BE2C (cell line): ENCODE data around the gene TEX50.
A peak's percentile ranks its signal among the peaks of the same experiment; 100 is the strongest.
"Not testable (repeated sequence)": the region's sequence is repeated elsewhere in the genome, so short reads cannot be mapped to it uniquely, and the experiment has no call there.

Experiments used
- DNase-seq: peaks from one replicate; pipeline ENCODE4 v3.0.0-alpha.2; 2020
- H3K27me3 ChIP-seq: fragments of 250-450 bp; sonication (Bioruptor Pico); 2 replicates; pipeline ENCODE4 v1.5.1; 2020; ENCODE audit warnings: mild to moderate bottlenecking
- H3K36me3 ChIP-seq: fragments of 250-450 bp; sonication (Bioruptor Pico); 2 replicates; pipeline ENCODE4 v1.5.1; 2020; ENCODE audit warnings: mild to moderate bottlenecking
- H3K4me1 ChIP-seq: fragments of 250-450 bp; sonication (Bioruptor Pico); 2 replicates; pipeline ENCODE4 v1.5.1; 2020
- H3K4me3 ChIP-seq: 2 replicates; pipeline ENCODE4 v1.5.1; 2011; ENCODE audit warnings: low read depth, low read length
- H3K9me3 ChIP-seq: fragments of 250-450 bp; sonication (Bioruptor Pico); 2 replicates; pipeline ENCODE4 v1.5.1; 2020
- CTCF ChIP-seq: IDR thresholded peaks from 2 replicates; pipeline ENCODE4 v1.5.1; 2012; ENCODE audit warnings: mild to moderate bottlenecking, low read depth, low read length

Gene TEX50

GRCh38 chr1:173661271-173661670 lies 26.1 kb downstream of the TEX50 start:
- Histone ChIP-seq H3K9me3 (no peaks in the 10 kb centered on the region), H3K27me3 (peaks cover 4% of the 10 kb centered on the region), H3K4me1 (no peaks in the 10 kb centered on the region), H3K36me3 (no peaks in the 10 kb centered on the region), H3K4me3 (no peak overlapping the region)
- no peak for DNase-seq
- no peak for TF ChIP-seq CTCF

- TF ChIP-seq CTCF: no peak
- Histone ChIP-seq H3K36me3 (no peaks in the 10 kb centered on the region), H3K4me1 (no peaks in the 10 kb centered on the region), H3K9me3 (no peaks in the 10 kb centered on the region), H3K4me3 (no peak overlapping the region), H3K27me3 (peaks cover 4% of the 10 kb centered on the region)
- DNase-seq: no peak
Measured at GRCh38 chr1:173661763-173662162, 26.6 kb downstream of the TEX50 start.

DNA sequence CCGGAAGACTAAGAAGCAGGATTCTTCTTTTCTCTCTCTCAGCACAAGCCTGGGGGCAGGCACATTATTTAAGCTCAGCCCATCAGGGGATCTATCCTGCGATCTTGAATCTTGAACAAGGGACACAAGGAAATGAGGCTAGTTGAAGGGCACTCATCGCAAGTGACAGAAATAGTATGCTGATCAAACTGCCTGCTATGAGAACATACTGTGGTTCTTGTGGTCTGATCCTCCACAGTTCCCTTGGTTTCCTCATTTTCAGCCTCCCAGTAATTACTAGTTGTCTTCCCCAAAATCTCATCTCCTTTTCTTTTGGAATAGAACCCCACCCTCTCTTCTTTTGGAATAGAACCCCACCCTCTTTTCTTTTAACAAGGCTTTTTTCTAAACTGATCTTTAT lies 28.0 kb downstream of the TEX50 start:
- Histone ChIP-seq H3K9me3 (no peaks in the 10 kb centered on the region), H3K4me3 (no peak overlapping the region), H3K36me3 (no peaks in the 10 kb centered on the region), H3K4me1 (no peaks in the 10 kb centered on the region), H3K27me3 (peaks cover 6% of the 10 kb centered on the region)
- TF ChIP-seq CTCF: no peak
- no peak for DNase-seq

DNA sequence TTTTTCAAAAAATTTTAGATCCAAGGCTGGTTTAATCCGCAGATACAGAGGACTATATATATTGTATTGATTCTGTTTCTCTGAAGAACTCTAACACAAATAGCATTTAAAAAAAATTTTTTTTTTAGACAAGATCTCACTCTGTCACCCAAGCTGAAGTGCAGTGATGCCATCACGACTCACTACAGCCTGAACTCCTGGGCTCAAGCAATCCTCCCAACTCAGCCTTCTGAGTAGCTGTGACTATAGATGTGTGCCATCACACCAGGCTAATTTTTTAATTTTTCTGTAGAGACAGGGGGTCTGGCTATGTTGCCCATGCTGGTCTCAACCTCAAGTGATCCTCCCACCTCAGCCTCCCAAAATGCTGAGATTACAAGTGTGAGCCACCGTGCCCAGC lies 31.5 kb downstream of the TEX50 start:
- peaks cover 31% of the 10 kb centered on the region for H3K27me3 ChIP-seq
- no peak overlapping the region for H3K4me3 ChIP-seq
- H3K36me3 ChIP-seq: no peaks in the 10 kb centered on the region
- no peak for DNase-seq
- TF ChIP-seq CTCF: no peak
- no peaks in the 10 kb centered on the region for H3K4me1 ChIP-seq
- H3K9me3 ChIP-seq: no peaks in the 10 kb centered on the region

- Histone ChIP-seq H3K4me3 (peak within 1 kb of the TSS; percentile 57), H3K27me3 (peaks cover 29% of the 10 kb centered on the region), H3K9me3 (no peaks in the 10 kb centered on the region), H3K36me3 (no peaks in the 10 kb centered on the region), H3K4me1 (no peaks in the 10 kb centered on the region)
- DNase-seq: peak; percentile 73
- no peak for TF ChIP-seq CTCF
Measured at GRCh38 chr1:173669491-173669941, 34.4 kb downstream of the TEX50 start, which contains the start of gene ANKRD45. Gene ANKRD45, minus strand, starts transcription at chr1:173669851. Its CDS starts 10,433 bp downstream, at chr1:173659418.

DNA sequence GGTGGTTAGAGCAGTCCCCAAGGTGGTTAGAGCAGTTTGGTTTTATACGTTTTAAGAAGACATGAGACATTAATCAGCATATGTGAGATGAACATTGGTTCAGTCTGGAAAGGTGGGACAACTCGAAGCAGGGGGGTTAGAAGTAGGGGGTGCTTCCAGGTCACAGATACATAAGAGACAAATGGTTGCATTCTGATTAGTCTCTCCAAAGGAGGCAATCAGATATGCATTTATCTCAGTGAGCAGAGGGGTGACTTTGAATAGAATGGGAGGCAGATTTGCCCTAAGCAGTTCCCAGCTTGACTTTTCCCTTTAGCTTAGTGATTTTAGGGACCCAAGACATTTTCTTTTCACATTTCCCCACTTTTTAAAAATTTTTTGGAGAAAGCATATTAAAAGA lies 39.4 kb downstream of the TEX50 start:
- not testable (repeated sequence) for H3K9me3 ChIP-seq, H3K4me1 ChIP-seq, H3K4me3 ChIP-seq, DNase-seq, H3K36me3 ChIP-seq
- H3K27me3 ChIP-seq: peaks cover 13% of the 10 kb centered on the region

GRCh38 chr1:173680152-173680551 lies 45.0 kb downstream of the TEX50 start:
- DNase-seq, H3K9me3 ChIP-seq, H3K27me3 ChIP-seq, H3K4me1 ChIP-seq, H3K36me3 ChIP-seq, H3K4me3 ChIP-seq: not testable (repeated sequence)
